ENCODE data around the gene HEPH.
"Not testable (repeated sequence)": the region's sequence is repeated elsewhere in the genome, so short reads cannot be mapped to it uniquely, and the experiment has no call there.

HEPH gene

GRCh38 chrX:66203114-66203513 lies 39.1 kb downstream of the HEPH start:
- no peak for DNase-seq (ENCODE audit: low read depth)

GRCh38 chrX:66221856-66222255 lies 57.8 kb downstream of the HEPH start:
- DNase-seq (ENCODE audit: low read depth): no peak

- no peak for DNase-seq (ENCODE audit: low read depth)
Observed at GRCh38 chrX:66232296-66232695, 68.2 kb downstream of the HEPH start.

- no peak for DNase-seq (ENCODE audit: low read depth)
Observed at GRCh38 chrX:66233209-66233608, 69.2 kb downstream of the HEPH start.

GRCh38 chrX:66233904-66234303 lies 69.9 kb downstream of the HEPH start:
- DNase-seq (ENCODE audit: low read depth): not testable (repeated sequence)

- no peak for DNase-seq (ENCODE audit: low read depth)
Observed at GRCh38 chrX:66255359-66255967, 91.4 kb downstream of the HEPH start.

- no peak for DNase-seq (ENCODE audit: low read depth)
Observed at GRCh38 chrX:66262807-66263206, 98.8 kb downstream of the HEPH start.

Data from activated T-cell treated with anti-CD3 and anti-CD28 coated beads for 24 hours (primary cell).